Pancreas (tissue), 10 donors: Measurements from ENCODE around the gene ZNF611. TPM values are rescaled to one million over a fixed set of nuclear protein-coding genes. Genes with fewer than 3 reads are reported as not detected.
"Not testable (repeated sequence)": the region's sequence is repeated elsewhere in the genome, so short reads cannot be mapped to it uniquely, and the experiment has no call there.

Source experiments
- ATAC-seq, 4 donors: fragments of 200-7000 bp; cut with Tn5 transposase; one replicate each; pipeline versions ENCODE4 v1.8.0 to v1.9.1; 2020; ENCODE audit warnings: mild to moderate bottlenecking in 4 of 4, moderate library complexity in 4 of 4
- DNase-seq, 6 donors: peaks; one replicate each; pipeline ENCODE4 v3.0.0-alpha.2; 2020
- FAIRE-seq: peaks from 2 replicates; lab custom pipeline; 2012; peaks lifted over from hg19 to GRCh38; lab: Jason Lieb, UNC
- H3K27ac ChIP-seq, 4 donors: fragments of 200-600 bp; sonication (generic); 1 replicate in 3 of 4; 2 replicates in 1 of 4; pipeline versions ENCODE4 v1.5.0 to v1.8.0; 2020
- H3K27me3 ChIP-seq, 4 donors: fragments of 200-600 bp; one replicate each; pipeline ENCODE4 v1.8.0; 2021
- H3K36me3 ChIP-seq, 3 donors: fragments of 200-600 bp; sonication (generic) in 1 of 3; one replicate each; pipeline versions ENCODE4 v1.5.0 to v1.8.0; 2020 to 2021
- H3K4me1 ChIP-seq, 3 donors: fragments of 200-600 bp; one replicate each; pipeline ENCODE4 v1.8.0; 2021
- H3K4me3 ChIP-seq, 4 donors: fragments of 200-600 bp; sonication (generic) in 2 of 4; one replicate each; pipeline versions ENCODE4 v1.5.0 to v1.8.0; 2020 to 2021
- H3K9me3 ChIP-seq, 4 donors: fragments of 200-600 bp; one replicate each; pipeline ENCODE4 v1.8.0; 2021
- CTCF ChIP-seq, 4 donors: fragments of 200-600 bp; sonication (generic) in 3 of 4; IDR thresholded peaks; one replicate each; pipeline versions ENCODE4 v1.5.0 to v1.8.0; 2021; ENCODE audit warnings: antibody characterized with exemption in 4 of 4
- WGBS, 2 donors: extraction: QIAGEN DNeasy Blood & Tissue Kit; methylation state at CpG; one replicate each; pipeline ENCODE4 v1.1.7; 2013; 5-methylcytosine and 5-hydroxymethylcytosine counted together
- intact Hi-C, 3 donors: fragments of 100-400 bp; cut with DNase I; formaldehyde crosslinking; loops; one replicate each; pipeline versions ENCODE4 v1.11.1 to v1.14.2; 2022
- polyA plus RNA-seq, 2 donors: library from polyadenylated mRNA; stranded (reverse); fragments of 200-250 nt; gene quantifications; one replicate each; pipeline ENCODE4 v1.2.3, GENCODE V29; 2013
- total RNA-seq, 6 donors: library from RNA; stranded (reverse); fragmentation: NEBNext Ultra II Directional in 4 of 6; extraction: Animal tissue kit (Norgen Biotek cat#: 25700) in 4 of 6; gene quantifications; one replicate each; pipeline versions ENCODE4 v1.2.1 to v1.2.4, GENCODE V29; 2021 to 2023
- donor health status: healthy with polysubstance abuse.
- donor health status: DM: no; HTN: no; CAD: no; lungs with moderate emphysema.
- donor health status: DM: no; HTN: no; CAD: no.
- donor health status: control.
- donor health status: control.
- donor health status: Bipolar disorder and iron deficiency.
- donor health status: DM: yes; HTN: yes; CAD: no.
- donor health status: DM: no; HTN: no; CAD: no.
- donor health status: DM: no; HTN: no; CAD: no.
- donor health status: DM: yes; HTN: yes; CAD: no.

ZNF611 gene
- total and polyA plus RNA-seq, 8 donors: 3.4 to 15.2 (median 6.5) TPM

- FAIRE-seq, intact Hi-C loops, DNase-seq, H3K9me3 ChIP-seq, H3K27ac ChIP-seq, H3K4me1 ChIP-seq, H3K4me3 ChIP-seq, H3K27me3 ChIP-seq, ATAC-seq: not testable (repeated sequence)
- 77 to 84% methylated on average over 3 of the region's 3 CpGs for WGBS, 2 donors
- H3K36me3 ChIP-seq: peaks cover 0 to 10% (median 3%) of the 10 kb centered on the region in 3 donors
Observed at GRCh38 chr19:52711661-52712060, 23.2 kb downstream of the ZNF611 start.

GRCh38 chr19:52710538-52710937 lies 24.3 kb downstream of the ZNF611 start:
- TF ChIP-seq CTCF (IDR thresholded peaks at IDR 0.05): no peak
- Histone ChIP-seq H3K9me3 (no peaks in the 10 kb centered on the region), H3K27me3 (no peaks in the 10 kb centered on the region), H3K4me3 (no peak overlapping the region), H3K36me3 (peaks cover 6 to 21% (median 9%) of the 10 kb centered on the region in 3 donors), H3K4me1 (no peaks in the 10 kb centered on the region), H3K27ac (no peak overlapping the region)
- 93 to 96% methylated on average over 3 of the region's 3 CpGs for WGBS, 2 donors
- FAIRE-seq (no peak), DNase-seq (no peak), ATAC-seq (no peak)
- intact Hi-C loops: no loop called here

- H3K27ac ChIP-seq, FAIRE-seq, H3K4me1 ChIP-seq, DNase-seq, H3K27me3 ChIP-seq, H3K4me3 ChIP-seq, intact Hi-C loops, ATAC-seq, H3K9me3 ChIP-seq: not testable (repeated sequence)
- peaks cover 7 to 19% (median 10%) of the 10 kb centered on the region in 3 donors for H3K36me3 ChIP-seq
- WGBS, 2 donors: 97 to 100% methylated on average over 3 of the region's 3 CpGs
Observed at GRCh38 chr19:52705615-52706014, 29.2 kb downstream of the ZNF611 start.

- WGBS, 2 donors: 90 to 95% methylated on average over 4 of the region's 4 CpGs
- H3K27me3 ChIP-seq: no peaks in the 10 kb centered on the region
- intact Hi-C loops: no loop called here
- FAIRE-seq (no peak), ATAC-seq (no peak), DNase-seq (no peak)
- H3K4me3 ChIP-seq: no peak overlapping the region
- H3K27ac ChIP-seq: no peak overlapping the region
- H3K36me3 ChIP-seq: peaks cover 7 to 19% (median 10%) of the 10 kb centered on the region in 3 donors
- no peak for TF ChIP-seq CTCF (IDR thresholded peaks at IDR 0.05)
- no peaks in the 10 kb centered on the region for H3K9me3 ChIP-seq
- H3K4me1 ChIP-seq: no peaks in the 10 kb centered on the region
Observed at GRCh38 chr19:52703917-52704316, 30.9 kb downstream of the ZNF611 start.

GRCh38 chr19:52700673-52701072 lies 34.2 kb downstream of the ZNF611 start:
- Histone ChIP-seq H3K36me3 (peaks cover 2 to 3% (median 3%) of the 10 kb centered on the region in 3 donors), H3K4me1 (no peaks in the 10 kb centered on the region), H3K27ac (no peak overlapping the region), H3K9me3 (no peaks in the 10 kb centered on the region), H3K27me3 (no peaks in the 10 kb centered on the region), H3K4me3 (no peak overlapping the region)
- no peak for ATAC-seq
- intact Hi-C loops: no loop called here
- FAIRE-seq: no peak
- no peak for TF ChIP-seq CTCF (IDR thresholded peaks at IDR 0.05)
- DNase-seq: no peak
- 74 to 75% methylated on average over 7 of the region's 7 CpGs for WGBS, 2 donors

GRCh38 chr19:52699555-52699954 lies 35.3 kb downstream of the ZNF611 start:
- H3K9me3 ChIP-seq, FAIRE-seq, H3K27ac ChIP-seq, DNase-seq, H3K4me3 ChIP-seq, H3K36me3 ChIP-seq, H3K27me3 ChIP-seq, intact Hi-C loops, H3K4me1 ChIP-seq: not testable (repeated sequence)
- ATAC-seq: peak in 3 of 4 donors; percentile 43 to 73 (median 62)
- 58 to 61% methylated on average over 4 to 5 of the region's 5 CpGs for WGBS, 2 donors
